Activated naive CD4-positive, alpha-beta T cell treated with anti-CD3 and anti-CD28 coated beads, Interleukin-2, amount 50 U/mL, for 24 hours (primary cell): ENCODE results near the gene IL32.

Experiments
- H3K27ac Mint-ChIP-seq: one replicate; pipeline ENCODE4 v1.8.0; 2021; ENCODE audit warnings: mild to moderate bottlenecking, mixed read lengths
- H3K27me3 Mint-ChIP-seq: one replicate; pipeline ENCODE4 v1.8.0; 2021; ENCODE audit warnings: mixed read lengths
- H3K36me3 Mint-ChIP-seq: one replicate; pipeline ENCODE4 v1.8.0; 2021; ENCODE audit warnings: mixed read lengths
- H3K4me1 Mint-ChIP-seq: one replicate; pipeline ENCODE4 v1.8.0; 2021; ENCODE audit warnings: mixed read lengths
- H3K4me3 Mint-ChIP-seq: one replicate; pipeline ENCODE4 v1.8.0; 2021; ENCODE audit warnings: mild to moderate bottlenecking, mixed read lengths
- H3K9me3 Mint-ChIP-seq: one replicate; pipeline ENCODE4 v1.8.0; 2021; ENCODE audit warnings: mixed read lengths

Gene IL32

GRCh38 chr16:3025032-3026002 lies 40.1 kb upstream of the IL32 start:
- Mint-ChIP-seq H3K4me3 (peak overlapping the region; percentile 55), H3K4me1 (peaks cover 51% of the 10 kb centered on the region), H3K36me3 (peaks cover 3% of the 10 kb centered on the region)

DNA sequence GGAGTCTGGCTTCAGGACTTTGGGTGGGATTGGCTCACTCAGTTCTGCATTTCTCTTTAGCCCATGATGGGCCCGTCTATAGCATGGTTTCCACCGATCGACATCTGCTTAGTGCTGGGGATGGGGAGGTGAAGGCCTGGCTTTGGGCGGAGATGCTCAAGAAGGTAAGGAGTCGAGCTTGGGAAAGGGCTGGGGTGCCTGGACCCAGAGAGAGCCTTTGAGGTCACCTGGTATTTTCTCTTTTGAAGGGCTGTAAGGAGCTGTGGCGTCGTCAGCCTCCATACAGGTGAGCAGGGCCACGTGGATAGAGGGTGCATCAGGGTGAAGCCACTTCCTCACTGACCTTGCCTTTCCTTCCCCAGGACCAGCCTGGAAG lies 39.4 kb upstream of the IL32 start:
- peaks cover 9% of the 10 kb centered on the region for H3K27me3 Mint-ChIP-seq
- H3K36me3 Mint-ChIP-seq: peaks cover 3% of the 10 kb centered on the region
- no peak overlapping the region for H3K4me3 Mint-ChIP-seq
- peaks cover 48% of the 10 kb centered on the region for H3K4me1 Mint-ChIP-seq
- H3K9me3 Mint-ChIP-seq: no peaks in the 10 kb centered on the region
- no peak overlapping the region for H3K27ac Mint-ChIP-seq

More at GRCh38 chr16:3025032-3026002, 40.1 kb upstream of the IL32 start:
- Mint-ChIP-seq H3K27ac (no peak overlapping the region), H3K27me3 (peaks cover 9% of the 10 kb centered on the region), H3K9me3 (no peaks in the 10 kb centered on the region)

DNA sequence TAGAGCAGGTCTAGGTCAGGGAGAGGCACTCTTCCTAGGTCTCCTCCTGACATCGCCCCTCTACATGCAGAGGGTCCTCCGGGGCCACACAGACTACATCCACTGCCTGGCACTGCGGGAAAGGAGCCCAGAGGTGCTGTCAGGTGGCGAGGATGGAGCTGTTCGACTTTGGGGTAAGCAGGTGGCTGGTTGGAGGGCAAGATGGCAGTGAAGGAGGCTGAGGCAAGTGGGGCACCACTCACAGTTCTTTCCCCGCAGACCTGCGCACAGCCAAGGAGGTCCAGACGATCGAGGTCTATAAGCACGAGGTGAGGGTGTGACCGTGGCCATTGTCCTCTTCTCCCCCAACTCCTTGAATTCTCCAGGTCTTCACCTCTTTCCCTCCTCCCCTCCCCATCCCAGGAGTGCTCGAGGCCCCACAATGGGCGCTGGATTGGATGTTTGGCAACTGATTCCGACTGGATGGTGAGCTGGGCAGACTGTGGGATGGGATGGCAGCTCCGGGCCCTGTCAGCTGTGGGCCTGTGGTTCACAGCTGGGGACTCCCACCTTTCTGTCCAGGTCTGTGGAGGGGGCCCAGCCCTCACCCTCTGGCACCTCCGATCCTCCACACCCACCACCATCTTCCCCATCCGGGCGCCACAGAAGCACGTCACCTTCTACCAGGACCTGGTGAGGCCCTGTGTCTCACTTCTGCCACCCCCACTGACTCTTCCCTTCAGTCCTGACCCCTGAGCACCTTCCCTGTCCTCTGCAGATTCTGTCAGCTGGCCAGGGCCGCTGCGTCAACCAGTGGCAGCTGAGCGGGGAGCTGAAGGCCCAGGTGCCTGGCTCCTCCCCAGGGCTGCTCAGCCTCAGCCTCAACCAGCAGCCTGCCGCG lies 38.6 kb upstream of the IL32 start:
- Mint-ChIP-seq H3K36me3 (peaks cover 3% of the 10 kb centered on the region), H3K4me1 (peaks cover 40% of the 10 kb centered on the region), H3K27me3 (peaks cover 12% of the 10 kb centered on the region), H3K4me3 (no peak overlapping the region), H3K9me3 (no peaks in the 10 kb centered on the region), H3K27ac (no peak overlapping the region)

GRCh38 chr16:3027489-3027795 lies 38.0 kb upstream of the IL32 start:
- no peak overlapping the region for H3K4me3 Mint-ChIP-seq
- H3K4me1 Mint-ChIP-seq: peaks cover 34% of the 10 kb centered on the region
- H3K27ac Mint-ChIP-seq: no peak overlapping the region
- H3K27me3 Mint-ChIP-seq: peaks cover 15% of the 10 kb centered on the region
- no peaks in the 10 kb centered on the region for H3K9me3 Mint-ChIP-seq
- peaks cover 3% of the 10 kb centered on the region for H3K36me3 Mint-ChIP-seq

DNA sequence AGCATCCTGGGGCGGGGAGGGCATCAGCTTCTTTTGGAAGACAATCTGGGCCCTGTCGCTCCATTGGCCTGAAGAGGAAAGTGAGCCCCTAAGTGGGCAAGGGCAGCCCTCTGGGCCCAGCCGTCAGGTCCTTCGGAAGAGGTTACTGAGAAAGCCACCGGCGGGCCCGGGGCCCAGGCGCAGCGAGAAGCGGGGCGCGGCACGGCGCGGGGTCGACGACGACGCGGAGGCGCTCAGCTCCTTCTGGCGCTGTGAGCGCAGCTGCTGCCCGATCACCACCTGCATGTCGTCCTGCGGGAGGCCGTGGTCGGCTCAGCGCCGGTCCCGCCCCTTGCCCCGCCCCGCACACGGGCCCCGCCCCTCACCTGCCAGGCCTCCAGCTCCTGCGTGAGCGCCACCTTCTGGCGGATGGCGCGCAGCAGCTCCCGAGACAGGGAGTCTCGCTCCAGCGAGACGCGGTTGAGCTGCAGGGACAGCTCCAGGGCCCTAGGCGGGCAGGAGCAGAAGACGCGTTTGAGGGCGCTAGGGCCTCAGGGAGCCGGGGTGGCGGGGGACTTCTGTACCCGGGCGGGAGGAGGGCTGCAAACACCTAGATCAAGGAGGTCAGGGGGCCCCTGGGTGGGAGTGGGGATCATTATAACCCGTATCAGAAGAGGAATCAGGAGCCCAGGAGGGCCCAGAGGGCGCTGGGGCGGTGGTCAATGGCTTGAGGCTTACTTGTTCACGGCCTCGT lies 37.3 kb upstream of the IL32 start:
- H3K27me3 Mint-ChIP-seq: peaks cover 21% of the 10 kb centered on the region
- peaks cover 27% of the 10 kb centered on the region for H3K4me1 Mint-ChIP-seq
- H3K9me3 Mint-ChIP-seq: no peaks in the 10 kb centered on the region
- peaks cover 3% of the 10 kb centered on the region for H3K36me3 Mint-ChIP-seq
- no peak overlapping the region for H3K27ac Mint-ChIP-seq
- peak overlapping the region; percentile 65 for H3K4me3 Mint-ChIP-seq

GRCh38 chr16:3028716-3029319 lies 36.6 kb upstream of the IL32 start:
- Mint-ChIP-seq H3K27me3 (peaks cover 26% of the 10 kb centered on the region), H3K4me1 (peaks cover 24% of the 10 kb centered on the region)

DNA sequence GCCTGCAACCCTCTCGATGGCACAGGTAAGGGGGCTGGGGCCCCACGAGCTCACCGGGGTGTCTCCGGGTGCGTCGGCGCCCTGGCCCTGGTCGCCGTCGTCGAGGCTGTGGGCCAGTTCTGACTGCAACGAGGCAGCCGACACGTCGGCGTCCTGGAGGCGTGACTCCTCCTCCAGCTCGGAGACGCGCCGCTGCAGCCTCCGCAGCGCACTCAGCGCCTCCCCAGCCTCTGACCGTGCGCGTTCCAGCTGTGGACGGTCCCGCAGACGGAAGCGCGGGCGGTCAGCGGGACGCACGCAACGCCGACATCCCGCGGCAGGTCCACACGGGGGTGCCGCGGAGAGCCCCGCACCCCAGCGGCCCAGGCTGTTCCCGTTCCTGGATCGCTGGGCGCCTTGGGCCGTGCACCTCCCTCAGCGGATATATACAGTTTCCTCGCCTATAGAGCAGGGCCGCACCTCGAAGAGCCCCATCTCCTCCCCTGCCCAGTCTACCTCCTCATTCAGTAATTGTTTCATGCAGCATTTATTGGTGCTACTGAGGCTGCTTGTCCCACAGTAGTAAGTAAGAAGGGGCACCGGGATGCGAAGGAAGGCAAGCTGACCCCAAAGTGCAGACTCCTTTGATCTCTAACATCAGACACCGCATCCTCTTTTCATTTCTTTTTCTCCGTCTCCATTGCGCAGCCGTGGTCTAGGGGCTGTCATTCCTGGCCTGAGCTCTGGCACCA lies 35.8 kb upstream of the IL32 start:
- H3K27me3 Mint-ChIP-seq: peaks cover 30% of the 10 kb centered on the region

More at GRCh38 chr16:3028716-3029319, 36.6 kb upstream of the IL32 start:
- H3K27ac Mint-ChIP-seq: peak overlapping the region; percentile 46
- peaks cover 3% of the 10 kb centered on the region for H3K36me3 Mint-ChIP-seq
- peak overlapping the region; percentile 58 for H3K4me3 Mint-ChIP-seq
- no peaks in the 10 kb centered on the region for H3K9me3 Mint-ChIP-seq

GRCh38 chr16:3030222-3031212 lies 34.9 kb upstream of the IL32 start:
- no peak overlapping the region for H3K27ac Mint-ChIP-seq
- H3K9me3 Mint-ChIP-seq: no peaks in the 10 kb centered on the region
- peaks cover 2% of the 10 kb centered on the region for H3K36me3 Mint-ChIP-seq
- H3K27me3 Mint-ChIP-seq: peaks cover 34% of the 10 kb centered on the region
- peaks cover 13% of the 10 kb centered on the region for H3K4me1 Mint-ChIP-seq
- H3K4me3 Mint-ChIP-seq: peak overlapping the region; percentile 53

More for the DNA sequence above, 35.8 kb upstream of the IL32 start:
- Mint-ChIP-seq H3K27ac (no peak overlapping the region), H3K4me1 (peaks cover 18% of the 10 kb centered on the region), H3K9me3 (no peaks in the 10 kb centered on the region), H3K36me3 (peaks cover 2% of the 10 kb centered on the region), H3K4me3 (peak overlapping the region; percentile 58)

GRCh38 chr16:3032624-3033023 lies 32.8 kb upstream of the IL32 start:
- H3K4me1 Mint-ChIP-seq: peaks cover 21% of the 10 kb centered on the region
- no peak overlapping the region for H3K27ac Mint-ChIP-seq
- peaks cover 2% of the 10 kb centered on the region for H3K36me3 Mint-ChIP-seq
- H3K9me3 Mint-ChIP-seq: no peaks in the 10 kb centered on the region
- peaks cover 44% of the 10 kb centered on the region for H3K27me3 Mint-ChIP-seq
- no peak overlapping the region for H3K4me3 Mint-ChIP-seq

- Mint-ChIP-seq H3K27me3 (peaks cover 54% of the 10 kb centered on the region), H3K4me1 (peaks cover 8% of the 10 kb centered on the region), H3K27ac (no peak overlapping the region), H3K9me3 (no peaks in the 10 kb centered on the region), H3K36me3 (peaks cover 2% of the 10 kb centered on the region), H3K4me3 (no peak overlapping the region)
These were observed 30.0 kb upstream of the IL32 start for GRCh38 chr16:3035289-3035971.

- Mint-ChIP-seq H3K9me3 (no peaks in the 10 kb centered on the region), H3K27me3 (peaks cover 53% of the 10 kb centered on the region), H3K36me3 (peaks cover 2% of the 10 kb centered on the region), H3K4me3 (no peak overlapping the region), H3K27ac (no peak overlapping the region), H3K4me1 (peaks cover 8% of the 10 kb centered on the region)
These were observed 29.3 kb upstream of the IL32 start for GRCh38 chr16:3035972-3036725.

- H3K27ac Mint-ChIP-seq: peak within 1 kb of the TSS; percentile 65
- H3K36me3 Mint-ChIP-seq: peaks cover 2% of the 10 kb centered on the region
- H3K27me3 Mint-ChIP-seq: peaks cover 53% of the 10 kb centered on the region
- peaks cover 8% of the 10 kb centered on the region for H3K4me1 Mint-ChIP-seq
- H3K9me3 Mint-ChIP-seq: no peaks in the 10 kb centered on the region
- H3K4me3 Mint-ChIP-seq: peak within 1 kb of the TSS; percentile 52
These were observed 28.6 kb upstream of the IL32 start, which contains the start of gene BICDL2 for GRCh38 chr16:3036726-3037315. BICDL2 (minus strand) TSS chr16:3036944; CDS start chr16:3035496, 1,448 bp downstream.
